NCI-H1048 (cell line): ENCODE results near the gene AP3M1.
"Not testable (repeated sequence)": the region's sequence is repeated elsewhere in the genome, so short reads cannot be mapped to it uniquely, and the experiment has no call there.

Experiments
- DNase-seq: peaks from one replicate; lab custom pipeline; 2025; lab: John Stamatoyannopoulos, UW

AP3M1 gene

GRCh38 chr10:74163319-74164068 is 12.9 kb upstream of the AP3M1 start:
- no peak for DNase-seq

- no peak for DNase-seq
These were observed 9.4 kb upstream of the AP3M1 start for GRCh38 chr10:74160013-74160412.

- no peak for DNase-seq
These were observed 6.3 kb upstream of the AP3M1 start for GRCh38 chr10:74156919-74157289.

GRCh38 chr10:74153676-74154075 is 3.0 kb upstream of the AP3M1 start:
- no peak for DNase-seq

GRCh38 chr10:74153123-74153522 is 2.5 kb upstream of the AP3M1 start:
- DNase-seq, result no peak

GRCh38 chr10:74151879-74152722 is 1.5 kb upstream of the AP3M1 start:
- DNase-seq, result no peak

- DNase-seq, result peak; percentile 97
These were observed 606 bp upstream of the AP3M1 start, which contains the start of gene ADK for GRCh38 chr10:74150990-74151878. Gene ADK (plus strand): TSS chr10:74151221. CDS start chr10:74151279, 58 bp downstream.

- DNase-seq, result not testable (repeated sequence)
These were observed 3.6 kb downstream of the AP3M1 start for GRCh38 chr10:74146980-74147379.

GRCh38 chr10:74145133-74145532 is 5.5 kb downstream of the AP3M1 start:
- DNase-seq, result no peak

- DNase-seq, result no peak
These were observed 10.1 kb downstream of the AP3M1 start for GRCh38 chr10:74140553-74140952.

- DNase-seq, result no peak
These were observed 10.6 kb downstream of the AP3M1 start for GRCh38 chr10:74139981-74140380.

GRCh38 chr10:74138596-74138995 is 12.0 kb downstream of the AP3M1 start:
- DNase-seq, result not testable (repeated sequence)

- no peak for DNase-seq
These were observed 12.6 kb downstream of the AP3M1 start for GRCh38 chr10:74137992-74138391.

GRCh38 chr10:74135452-74135851 is 15.2 kb downstream of the AP3M1 start:
- DNase-seq, result no peak

GRCh38 chr10:74133923-74134820 is 16.5 kb downstream of the AP3M1 start:
- DNase-seq, result no peak

GRCh38 chr10:74123081-74123480 is 27.5 kb downstream of the AP3M1 start:
- no peak for DNase-seq

- no peak for DNase-seq
These were observed 28.6 kb downstream of the AP3M1 start for GRCh38 chr10:74122060-74122459.

GRCh38 chr10:74121368-74121767 is 29.3 kb downstream of the AP3M1 start:
- DNase-seq, result no peak

- no peak for DNase-seq
These were observed 29.7 kb downstream of the AP3M1 start for GRCh38 chr10:74120911-74121310.

- no peak for DNase-seq
These were observed 31.8 kb downstream of the AP3M1 start for GRCh38 chr10:74118804-74119203.

GRCh38 chr10:74117738-74118137 is 32.9 kb downstream of the AP3M1 start:
- DNase-seq, result no peak
